Brain pericyte (primary cell): ENCODE data around the gene ZNF154.
"Not testable (repeated sequence)": the region's sequence is repeated elsewhere in the genome, so short reads cannot be mapped to it uniquely, and the experiment has no call there.

Experiments
- DNase-seq: peaks from one replicate; pipeline ENCODE4 v3.0.0-alpha.2; 2012; ENCODE audit warnings: low read depth, low spot score

The ZNF154 gene

GRCh38 chr19:57708641-57709361 is at the start of gene ZNF154:
Gene ZNF154 (minus strand): TSS chr19:57709204. CDS start chr19:57708971, 233 bp downstream.
- peak; percentile 47 for DNase-seq

- no peak for DNase-seq
These were observed 48.9 kb upstream of the ZNF154 start for GRCh38 chr19:57757941-57758340.

- DNase-seq = no peak
These were observed 46.0 kb upstream of the ZNF154 start for GRCh38 chr19:57755031-57755430.

- no peak for DNase-seq
These were observed 45.2 kb upstream of the ZNF154 start for GRCh38 chr19:57754091-57754673.

DNA sequence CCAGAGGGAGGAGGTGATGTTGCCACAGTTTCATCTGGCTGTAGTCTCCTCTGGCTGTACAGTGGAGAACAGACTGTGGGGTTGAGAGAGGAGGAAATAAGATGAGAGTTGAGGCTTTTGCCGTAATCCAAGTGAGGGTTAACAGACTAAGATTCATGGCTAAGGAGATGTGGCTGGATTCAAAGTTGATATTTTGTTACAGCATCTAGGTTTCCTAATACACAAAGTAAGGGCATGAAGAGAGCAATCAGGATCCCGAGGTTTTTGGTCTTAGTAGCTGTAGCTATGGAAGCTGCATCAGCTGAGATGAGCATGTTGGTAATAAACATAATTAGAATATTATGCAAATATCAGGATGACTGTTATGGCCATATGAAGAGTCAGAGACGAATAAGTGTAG is 39.0 kb upstream of the ZNF154 start:
- no peak for DNase-seq

GRCh38 chr19:57747472-57747807 is 38.4 kb upstream of the ZNF154 start:
- DNase-seq = no peak

DNA sequence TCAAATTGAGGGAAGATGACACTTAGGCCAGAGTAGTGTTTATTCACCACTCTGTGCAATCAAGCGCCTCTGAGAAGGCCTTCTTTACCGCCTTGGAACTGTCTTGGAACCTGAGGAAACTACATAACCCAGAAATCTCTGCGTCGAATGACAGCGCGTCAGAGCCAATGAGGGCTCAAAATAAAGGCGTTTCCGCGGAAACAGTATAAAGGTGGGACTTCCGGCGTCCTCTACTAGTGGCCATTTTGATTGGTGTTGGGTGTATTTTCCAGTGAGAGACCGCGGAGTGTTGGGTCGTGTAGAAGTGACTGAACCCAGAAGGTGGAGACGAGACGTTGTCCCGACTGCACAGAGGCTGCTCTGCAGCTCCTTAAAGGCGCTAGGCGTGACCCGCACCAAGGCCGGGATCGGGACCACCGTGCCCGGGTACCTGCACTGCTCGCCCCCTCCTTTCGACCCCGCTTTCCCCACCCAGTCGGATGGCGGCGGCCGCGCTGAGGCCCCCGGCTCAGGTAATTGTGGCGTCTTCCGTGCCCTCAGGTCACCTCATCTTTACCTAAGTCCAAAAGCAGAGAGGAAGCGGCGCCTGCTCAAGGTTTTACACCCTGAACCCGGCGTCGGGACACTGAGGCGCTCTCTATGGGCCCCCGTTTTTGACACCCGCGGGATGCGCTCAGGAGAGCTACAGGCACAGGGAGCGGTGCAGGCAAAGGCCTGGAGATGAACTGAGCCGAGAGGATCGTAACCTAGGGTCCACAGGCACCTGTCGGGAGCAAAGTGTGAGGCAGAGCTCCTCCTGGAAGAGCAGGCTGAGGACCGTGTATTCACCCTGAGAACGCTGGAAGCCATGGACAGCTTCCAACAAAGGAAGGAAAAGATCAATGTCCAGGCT is 37.8 kb upstream of the ZNF154 start, which contains the start of gene ZNF776:
Gene ZNF776 (plus strand): TSS at position 236 of the 892 bp plus-strand sequence. CDS start 244 bp downstream, at position 480.
- DNase-seq = peak; percentile 63

DNA sequence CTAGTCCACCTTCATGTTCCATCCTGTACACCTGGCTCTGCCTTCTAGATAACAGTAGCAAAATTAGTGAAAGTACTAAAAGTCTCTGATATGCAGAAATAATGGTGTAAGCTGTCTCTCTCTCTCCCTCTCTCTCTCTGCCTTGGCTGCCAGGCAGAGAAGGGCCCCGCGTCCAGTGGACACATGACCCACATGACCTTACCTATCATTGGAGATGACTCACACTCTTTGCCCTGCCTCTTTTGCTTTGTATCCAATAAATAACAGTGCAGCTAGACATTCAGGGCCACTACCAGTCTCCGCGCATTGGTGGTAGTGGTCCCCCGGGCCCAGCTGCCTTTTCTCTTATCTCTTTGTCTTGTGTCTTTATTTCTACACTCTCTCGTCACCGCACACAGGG is 29.8 kb upstream of the ZNF154 start:
- not testable (repeated sequence) for DNase-seq

- DNase-seq = not testable (repeated sequence)
These were observed 29.3 kb upstream of the ZNF154 start for GRCh38 chr19:57738320-57738719.

GRCh38 chr19:57720878-57721277 is 11.9 kb upstream of the ZNF154 start:
- no peak for DNase-seq

- DNase-seq = no peak
These were observed 11.0 kb upstream of the ZNF154 start for GRCh38 chr19:57719901-57720519.

DNA sequence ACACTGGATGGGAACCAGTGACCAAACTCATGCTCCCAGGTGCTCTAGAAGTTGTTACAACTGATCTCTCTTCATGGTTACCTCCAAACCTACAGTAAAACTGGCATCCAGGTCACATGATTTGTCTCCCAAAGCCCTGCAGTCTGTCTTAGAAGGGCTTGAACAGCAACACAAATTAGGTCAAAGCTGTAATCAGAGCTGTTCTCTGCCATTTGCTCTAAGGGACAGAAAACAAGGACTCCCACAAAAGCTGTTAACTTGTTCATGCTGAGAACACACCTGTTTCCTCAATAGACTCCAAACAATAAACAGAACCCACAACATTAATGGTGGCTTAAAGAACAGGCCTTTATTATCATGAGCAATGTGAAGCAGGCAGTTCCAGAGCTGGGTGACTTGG is 10.4 kb upstream of the ZNF154 start:
- DNase-seq = no peak

DNA sequence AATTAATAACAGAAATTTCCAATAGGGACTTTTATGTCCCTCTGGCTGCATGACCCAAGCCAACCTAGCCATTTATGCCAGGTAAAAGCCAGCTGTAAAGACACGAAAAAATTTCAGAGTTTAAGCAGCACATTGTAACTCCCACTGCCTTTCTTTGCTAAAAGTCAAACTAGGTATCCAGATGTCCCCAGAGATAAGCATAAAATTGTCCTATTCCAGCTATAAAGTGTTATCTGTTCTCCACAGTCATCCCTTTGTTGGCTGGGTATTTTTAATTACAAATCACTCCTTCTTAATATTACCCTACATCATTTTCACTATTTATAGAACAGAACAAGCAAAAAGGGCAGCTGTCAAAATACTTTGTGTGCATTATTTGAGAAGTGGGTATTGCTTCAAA is 3.2 kb upstream of the ZNF154 start:
- no peak for DNase-seq

GRCh38 chr19:57709616-57710015 is 612 bp upstream of the ZNF154 start:
- no peak for DNase-seq

DNA sequence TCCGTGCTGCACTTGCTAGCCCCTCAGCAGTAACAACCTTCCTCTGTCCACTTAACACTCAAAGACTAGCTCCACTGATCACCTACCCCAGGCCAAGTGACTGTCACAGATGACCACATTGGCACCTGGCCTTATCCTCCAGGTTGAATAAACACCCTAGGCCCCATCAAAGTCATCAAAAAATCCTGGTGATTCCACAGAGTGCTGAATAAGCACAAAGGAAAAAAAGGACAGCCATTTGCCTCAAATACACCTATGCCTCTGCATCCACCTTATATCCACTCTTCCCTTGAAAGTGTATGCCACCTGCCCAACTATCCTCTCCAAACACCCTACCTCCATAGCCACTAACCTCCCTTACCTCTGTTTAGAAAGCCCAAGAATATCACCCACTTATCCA is 2.7 kb downstream of the ZNF154 start:
- DNase-seq = no peak

DNA sequence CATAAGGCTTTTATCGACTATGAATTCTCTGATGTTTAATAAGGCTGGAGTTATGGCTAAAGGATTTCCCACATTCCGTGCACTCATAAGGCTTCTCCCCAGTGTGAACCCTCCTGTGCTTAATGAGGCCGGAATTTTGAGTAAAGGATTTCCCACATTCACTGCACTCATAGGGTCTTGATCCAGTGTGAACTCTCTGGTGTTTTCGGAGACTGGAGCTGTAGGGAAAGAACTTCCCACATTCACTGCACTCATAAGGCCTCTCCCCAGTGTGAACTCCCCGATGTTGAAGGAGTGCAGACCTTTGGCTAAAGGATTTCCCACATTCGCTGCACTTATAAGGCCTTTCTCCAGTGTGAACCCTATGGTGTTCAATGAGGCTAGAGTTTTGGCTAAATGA is 7.4 kb downstream of the ZNF154 start:
- DNase-seq = no peak

DNA sequence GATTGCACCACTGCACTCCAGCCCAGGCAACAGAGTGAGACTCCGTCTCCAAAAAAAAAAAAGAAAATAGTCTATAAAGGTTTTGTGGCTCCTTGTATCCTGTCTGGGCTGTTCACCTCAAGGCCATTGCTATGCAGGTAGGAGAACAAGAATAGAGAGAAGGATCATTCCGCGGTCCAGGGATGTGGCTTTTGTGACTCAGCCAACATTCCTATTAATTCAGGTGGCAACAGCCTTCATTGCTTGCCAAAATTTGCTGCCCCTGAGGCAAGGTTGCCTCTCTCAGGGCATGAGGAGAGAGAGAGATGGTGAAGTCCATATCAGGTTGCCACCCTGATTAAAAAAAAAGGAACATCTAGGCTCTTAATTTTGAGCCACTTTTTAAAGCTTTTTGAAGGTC is 19.3 kb downstream of the ZNF154 start:
- DNase-seq = no peak

DNA sequence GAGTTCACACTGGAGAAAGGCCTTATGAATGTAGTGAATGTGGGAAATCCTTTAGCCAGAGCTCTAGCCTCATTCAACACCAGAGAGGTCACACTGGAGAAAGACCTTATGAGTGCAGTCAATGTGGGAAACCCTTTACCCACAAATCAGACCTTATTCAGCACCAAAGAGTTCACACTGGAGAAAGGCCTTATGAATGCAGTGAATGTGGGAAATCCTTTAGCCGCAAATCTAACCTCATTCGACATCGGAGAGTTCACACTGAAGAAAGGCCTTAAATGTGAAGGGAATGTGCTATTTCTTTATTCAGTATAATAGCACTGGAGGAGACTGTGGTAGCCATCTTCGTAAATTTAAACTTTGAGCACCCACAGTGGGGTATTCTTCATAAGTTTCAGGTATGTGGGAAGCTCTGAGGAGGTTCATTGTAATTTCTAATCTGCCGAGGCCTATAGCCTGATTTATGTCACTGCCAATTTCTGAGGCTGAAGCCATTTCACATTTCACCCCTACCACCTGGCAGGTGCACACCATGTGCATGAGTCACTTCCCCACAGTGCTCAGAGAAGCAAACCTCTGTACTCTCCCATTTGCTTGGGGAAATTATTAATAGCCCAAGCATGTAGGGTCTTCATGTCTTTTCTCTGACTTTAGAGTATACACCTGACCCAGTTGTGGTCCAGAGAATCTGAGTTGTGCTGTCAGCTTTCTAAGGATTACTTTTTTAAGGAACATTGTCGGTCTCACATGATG is 20.8 kb downstream of the ZNF154 start:
- DNase-seq = no peak

- DNase-seq = no peak
These were observed 21.5 kb downstream of the ZNF154 start for GRCh38 chr19:57687363-57688010.

- no peak for DNase-seq
These were observed 22.3 kb downstream of the ZNF154 start for GRCh38 chr19:57686727-57687126.
